ENCODE data around the gene IHH. TPM values are rescaled to one million over a fixed set of nuclear protein-coding genes. Genes with fewer than 3 reads are reported as not detected.
A peak's percentile ranks its signal among the peaks of the same experiment; 100 is the strongest.

Gene IHH
- total RNA-seq, 1 donor from 2014 or later, result not detected

GRCh38 chr2:219023045-219023605 is 37.6 kb downstream of the IHH start:
- FAIRE-seq (no peak), DNase-seq (ENCODE audit: low read depth) (no peak)
- Histone ChIP-seq H3K36me3 (ENCODE audit: control insufficient read depth, insufficient read depth, low read length) (no peaks in the 10 kb centered on the region), H3K4me3 (ENCODE audit: low read depth, low read length) (no peak overlapping the region), H3K27me3 (ENCODE audit: control insufficient read depth, insufficient read depth, low read length) (peaks cover 5% of the 10 kb centered on the region)
- TF ChIP-seq, protein P1, sequence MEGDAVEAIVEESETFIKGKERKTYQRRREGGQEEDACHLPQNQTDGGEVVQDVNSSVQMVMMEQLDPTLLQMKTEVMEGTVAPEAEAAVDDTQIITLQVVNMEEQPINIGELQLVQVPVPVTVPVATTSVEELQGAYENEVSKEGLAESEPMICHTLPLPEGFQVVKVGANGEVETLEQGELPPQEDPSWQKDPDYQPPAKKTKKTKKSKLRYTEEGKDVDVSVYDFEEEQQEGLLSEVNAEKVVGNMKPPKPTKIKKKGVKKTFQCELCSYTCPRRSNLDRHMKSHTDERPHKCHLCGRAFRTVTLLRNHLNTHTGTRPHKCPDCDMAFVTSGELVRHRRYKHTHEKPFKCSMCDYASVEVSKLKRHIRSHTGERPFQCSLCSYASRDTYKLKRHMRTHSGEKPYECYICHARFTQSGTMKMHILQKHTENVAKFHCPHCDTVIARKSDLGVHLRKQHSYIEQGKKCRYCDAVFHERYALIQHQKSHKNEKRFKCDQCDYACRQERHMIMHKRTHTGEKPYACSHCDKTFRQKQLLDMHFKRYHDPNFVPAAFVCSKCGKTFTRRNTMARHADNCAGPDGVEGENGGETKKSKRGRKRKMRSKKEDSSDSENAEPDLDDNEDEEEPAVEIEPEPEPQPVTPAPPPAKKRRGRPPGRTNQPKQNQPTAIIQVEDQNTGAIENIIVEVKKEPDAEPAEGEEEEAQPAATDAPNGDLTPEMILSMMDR (IDR thresholded peaks at IDR 0.05; ENCODE audit: insufficient read depth, low read length, severe bottlenecking), result no peak

DNA sequence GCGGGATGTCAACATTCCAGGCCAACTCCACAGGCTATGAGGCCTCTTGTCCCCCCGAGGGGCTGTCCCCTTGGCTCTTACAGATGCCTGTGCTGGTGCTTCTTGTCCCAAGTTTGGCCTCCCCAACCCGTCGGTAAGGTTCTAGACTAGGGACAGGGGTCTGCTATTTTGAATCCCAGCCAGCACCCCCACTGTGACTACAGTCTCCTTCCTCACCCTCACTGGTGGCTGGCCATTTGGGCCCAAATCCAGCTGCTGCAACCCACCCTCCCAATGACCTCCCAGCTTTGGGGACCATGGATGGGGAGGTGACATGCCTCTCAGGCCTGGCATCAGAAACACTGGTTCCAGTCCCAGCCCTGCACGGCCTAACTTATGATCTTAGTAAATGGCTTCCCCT is 38.1 kb downstream of the IHH start:
- TF ChIP-seq, protein P1 (IDR thresholded peaks at IDR 0.05; ENCODE audit: insufficient read depth, low read length, severe bottlenecking), result no peak
- Histone ChIP-seq H3K36me3 (ENCODE audit: control insufficient read depth, insufficient read depth, low read length) (no peaks in the 10 kb centered on the region), H3K27me3 (ENCODE audit: control insufficient read depth, insufficient read depth, low read length) (peaks cover 5% of the 10 kb centered on the region), H3K4me3 (ENCODE audit: low read depth, low read length) (no peak overlapping the region)
- DNase-seq (ENCODE audit: low read depth) (no peak), FAIRE-seq (no peak)

DNA sequence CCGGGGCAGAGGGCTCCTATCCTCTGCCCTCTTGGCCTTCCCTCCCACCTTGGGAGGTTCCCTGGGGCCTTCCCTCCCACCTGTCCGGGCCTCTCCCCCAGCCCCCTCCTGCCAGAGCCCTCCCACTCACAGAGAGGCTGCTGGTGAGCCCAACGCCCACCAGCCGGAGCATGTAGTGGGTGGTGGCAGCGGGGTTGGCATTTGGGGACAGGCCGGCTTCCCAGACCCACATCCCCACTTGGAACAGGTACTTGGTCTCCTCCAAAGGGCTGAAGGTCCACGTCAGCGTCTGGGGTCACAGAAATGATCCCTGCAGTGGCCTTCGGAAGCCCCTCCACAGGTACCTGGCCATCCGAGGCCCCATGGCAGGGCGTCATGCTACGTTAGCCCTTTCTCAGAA is 38.7 kb downstream of the IHH start:
- peaks cover 5% of the 10 kb centered on the region for H3K27me3 ChIP-seq (ENCODE audit: control insufficient read depth, insufficient read depth, low read length)
- H3K36me3 ChIP-seq (ENCODE audit: control insufficient read depth, insufficient read depth, low read length), result no peaks in the 10 kb centered on the region
- TF ChIP-seq, protein P1 (IDR thresholded peaks at IDR 0.05; ENCODE audit: insufficient read depth, low read length, severe bottlenecking), result no peak
- no peak for FAIRE-seq
- DNase-seq (ENCODE audit: low read depth), result no peak
- H3K4me3 ChIP-seq (ENCODE audit: low read depth, low read length), result no peak overlapping the region

DNA sequence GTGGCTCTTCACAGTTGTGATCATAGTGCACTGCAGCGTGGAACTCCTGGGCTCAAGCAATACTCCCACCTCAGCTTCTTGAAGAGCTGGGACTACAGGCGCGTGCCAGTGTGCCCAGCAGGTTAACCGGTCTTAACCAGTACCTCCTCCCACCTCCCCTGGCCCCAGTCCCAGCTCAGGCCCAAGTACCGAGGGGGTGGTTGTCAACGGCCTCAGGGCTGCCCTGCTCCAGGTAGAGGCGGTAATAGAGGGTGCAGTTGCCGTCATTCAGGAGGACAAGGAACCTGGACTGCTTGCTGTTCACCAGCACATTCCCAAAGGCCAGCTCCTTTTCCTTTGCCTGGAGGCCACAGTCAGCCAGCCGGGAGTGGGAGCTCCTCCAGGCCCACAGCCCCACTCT is 39.1 kb downstream of the IHH start:
- TF ChIP-seq, protein P1 (IDR thresholded peaks at IDR 0.05; ENCODE audit: insufficient read depth, low read length, severe bottlenecking), result no peak
- Histone ChIP-seq H3K4me3 (ENCODE audit: low read depth, low read length) (no peak overlapping the region), H3K27me3 (ENCODE audit: control insufficient read depth, insufficient read depth, low read length) (peaks cover 5% of the 10 kb centered on the region), H3K36me3 (ENCODE audit: control insufficient read depth, insufficient read depth, low read length) (no peaks in the 10 kb centered on the region)
- FAIRE-seq, result no peak
- DNase-seq (ENCODE audit: low read depth), result no peak

- Histone ChIP-seq H3K36me3 (ENCODE audit: control insufficient read depth, insufficient read depth, low read length) (no peaks in the 10 kb centered on the region), H3K4me3 (ENCODE audit: low read depth, low read length) (no peak overlapping the region), H3K27me3 (ENCODE audit: control insufficient read depth, insufficient read depth, low read length) (peaks cover 5% of the 10 kb centered on the region)
- TF ChIP-seq, protein P1 (IDR thresholded peaks at IDR 0.05; ENCODE audit: insufficient read depth, low read length, severe bottlenecking), result no peak
- DNase-seq (ENCODE audit: low read depth) (no peak), FAIRE-seq (peak; percentile 43)
Measured at GRCh38 chr2:219020604-219021365, 39.9 kb downstream of the IHH start.

Measured in bronchial epithelial cell (primary cell).